Gastroesophageal sphincter (tissue), 4 donors: ENCODE measurements around the gene MAP4K4. TPM values are rescaled to one million over a fixed set of nuclear protein-coding genes. Genes with fewer than 3 reads are reported as not detected.
"Not testable (repeated sequence)": the region's sequence is repeated elsewhere in the genome, so short reads cannot be mapped to it uniquely, and the experiment has no call there.

Source experiments
- ATAC-seq: fragments of 150-250 bp; one replicate; pipeline ENCODE4 v1.9.1; 2016; ENCODE audit warnings: mild to moderate bottlenecking, moderate library complexity
- H3K27ac ChIP-seq, 4 donors: fragments of 200-600 bp; sonication (generic) in 3 of 4; 1 replicate in 3 of 4; 2 replicates in 1 of 4; pipeline ENCODE4 v1.5.1; 2016 to 2019
- H3K27me3 ChIP-seq: fragments of 200-600 bp; sonication (generic); one replicate; pipeline ENCODE4 v1.5.1; 2019
- H3K36me3 ChIP-seq, 2 donors: fragments of 200-600 bp; sonication (generic); one replicate each; pipeline ENCODE4 v1.5.1; 2019; ENCODE audit warnings: control low read depth in 1 of 2
- H3K4me1 ChIP-seq, 3 donors: fragments of 200-600 bp; sonication (generic); 1 replicate in 2 of 3; 2 replicates in 1 of 3; pipeline ENCODE4 v1.5.1; 2016 to 2019; ENCODE audit warnings: control low read depth in 2 of 3
- H3K4me3 ChIP-seq, 2 donors: fragments of 200-600 bp; sonication (generic); one replicate each; pipeline ENCODE4 v1.5.1; 2019; ENCODE audit warnings: mild to moderate bottlenecking in 1 of 2, moderate library complexity in 1 of 2
- H3K9me3 ChIP-seq, 3 donors: fragments of 200-600 bp; sonication (generic); one replicate each; pipeline ENCODE4 v1.5.1; 2017 to 2019; ENCODE audit warnings: control low read depth in 2 of 3
- CTCF ChIP-seq, 4 experiments: fragments of 200-600 bp in 2 of 4; fragments of 450-650 bp in 2 of 4; sonication (generic) in 1 of 4; IDR thresholded peaks; one replicate each; pipeline ENCODE4 v1.5.1; 2017 to 2019; ENCODE audit warnings: antibody characterized with exemption in 4 of 4, mild to moderate bottlenecking in 2 of 4, moderate library complexity in 2 of 4
- EP300 ChIP-seq: sonication (generic); formaldehyde crosslinking; IDR thresholded peaks from one replicate; pipeline ENCODE4 v1.6.1; 2017; ENCODE audit warnings: antibody characterized with exemption, mild to moderate bottlenecking
- POLR2A ChIP-seq, 2 donors: fragments of 450-650 bp; IDR thresholded peaks; one replicate each; pipeline ENCODE4 v1.6.1; 2017; ENCODE audit warnings: antibody characterized with exemption in 2 of 2, mild to moderate bottlenecking in 2 of 2, moderate library complexity in 1 of 2
- POLR2AphosphoS5 ChIP-seq: sonication (generic); formaldehyde crosslinking; IDR thresholded peaks from one replicate; pipeline ENCODE4 v1.6.1; 2017; ENCODE audit warnings: antibody characterized with exemption
- WGBS, 2 donors: methylation state at CpG; one replicate each; pipeline ENCODE4 v1.1.5; 2018; ENCODE audit warnings: low coverage in 1 of 2; 5-methylcytosine and 5-hydroxymethylcytosine counted together
- total RNA-seq, 4 donors: library from RNA; depleted of rRNA; stranded (reverse); fragments of >200 nt; gene quantifications; one replicate each; pipeline ENCODE4 v1.1.0, GENCODE V29; 2016

Gene MAP4K4
- total RNA-seq, 4 donors from 2014 or later, result 35.8 to 59.5 (median 48.9) TPM

- Histone ChIP-seq H3K4me3 (no peak overlapping the region), H3K4me1 (peaks cover 0 to 84% (median 20%) of the 10 kb centered on the region in 3 donors), H3K27me3 (no peaks in the 10 kb centered on the region), H3K27ac (no peak overlapping the region), H3K36me3 (no peaks in the 10 kb centered on the region), H3K9me3 (no peaks in the 10 kb centered on the region)
- 89 to 97% methylated on average over 5 of the region's 5 CpGs for WGBS, 2 donors
- no peak for ATAC-seq
- no peak for TF ChIP-seq POLR2AphosphoS5
- TF ChIP-seq EP300, result no peak
- no peak for TF ChIP-seq CTCF (IDR thresholded peaks at IDR 0.05)
- TF ChIP-seq POLR2A (IDR thresholded peaks at IDR 0.05), result no peak
Observed at GRCh38 chr2:101773137-101773536, 75.6 kb downstream of the MAP4K4 start.

- H3K36me3 ChIP-seq, H3K9me3 ChIP-seq, H3K27me3 ChIP-seq, ATAC-seq, H3K27ac ChIP-seq, H3K4me3 ChIP-seq: not testable (repeated sequence)
- WGBS, 2 donors, result 69 to 75% methylated on average over 2 to 3 of the region's 3 CpGs
- H3K4me1 ChIP-seq, result peaks cover 0 to 84% (median 26%) of the 10 kb centered on the region in 3 donors
Observed at GRCh38 chr2:101773961-101774360, 76.5 kb downstream of the MAP4K4 start.

- Histone ChIP-seq H3K9me3 (no peaks in the 10 kb centered on the region), H3K36me3 (no peaks in the 10 kb centered on the region), H3K27ac (no peak overlapping the region), H3K27me3 (no peaks in the 10 kb centered on the region), H3K4me1 (peaks cover 0 to 92% (median 26%) of the 10 kb centered on the region in 3 donors), H3K4me3 (no peak overlapping the region)
- TF ChIP-seq CTCF (IDR thresholded peaks at IDR 0.05) (no peak), EP300 (no peak), POLR2AphosphoS5 (no peak), POLR2A (IDR thresholded peaks at IDR 0.05) (no peak)
- no peak for ATAC-seq
- whole genome bisulfite sequencing, 2 donors, result no CpG with 5 or more reads among the region's 2 CpGs
Observed at GRCh38 chr2:101775092-101775491, 77.6 kb downstream of the MAP4K4 start.

- ATAC-seq, result no peak
Observed at GRCh38 chr2:101775636-101776035, 78.1 kb downstream of the MAP4K4 start.

GRCh38 chr2:101776172-101777043 lies 78.9 kb downstream of the MAP4K4 start:
- no peak for ATAC-seq
- H3K36me3 ChIP-seq, result no peaks in the 10 kb centered on the region

More at GRCh38 chr2:101775636-101776035, 78.1 kb downstream of the MAP4K4 start:
- H3K9me3 ChIP-seq, result no peaks in the 10 kb centered on the region
- H3K4me3 ChIP-seq, result no peak overlapping the region
- no peaks in the 10 kb centered on the region for H3K36me3 ChIP-seq
- H3K4me1 ChIP-seq, result peaks cover 0 to 92% (median 26%) of the 10 kb centered on the region in 3 donors
- TF ChIP-seq CTCF (IDR thresholded peaks at IDR 0.05), result no peak
- no peak for TF ChIP-seq POLR2AphosphoS5
- TF ChIP-seq EP300, result no peak
- no peak for TF ChIP-seq POLR2A (IDR thresholded peaks at IDR 0.05)
- no peaks in the 10 kb centered on the region for H3K27me3 ChIP-seq
- no peak overlapping the region for H3K27ac ChIP-seq
- WGBS, 2 donors, result 85 to 87% methylated on average over 5 to 7 of the region's 8 CpGs

More at GRCh38 chr2:101776172-101777043, 78.9 kb downstream of the MAP4K4 start:
- Histone ChIP-seq H3K9me3 (no peaks in the 10 kb centered on the region), H3K4me1 (peaks cover 0 to 92% (median 22%) of the 10 kb centered on the region in 3 donors), H3K27me3 (no peaks in the 10 kb centered on the region), H3K27ac (no peak overlapping the region), H3K4me3 (no peak overlapping the region)
- TF ChIP-seq POLR2AphosphoS5 (no peak), CTCF (IDR thresholded peaks at IDR 0.05) (no peak), POLR2A (IDR thresholded peaks at IDR 0.05) (no peak), EP300 (no peak)
- WGBS, 2 donors, result 65 to 68% methylated on average over 8 to 10 of the region's 10 CpGs
